ENCODE measurements around the gene AP2A2. TPM values are rescaled to one million over a fixed set of nuclear protein-coding genes. Genes with fewer than 3 reads are reported as not detected.

The AP2A2 gene
- total RNA-seq, 2 donors from 2014 or later = 49.5 to 57.0 TPM

GRCh38 chr11:890794-891540 is 34.7 kb upstream of the AP2A2 start:
- H3K36me3 Mint-ChIP-seq (ENCODE audit: insufficient read depth in 2 of 2) = peaks cover 0 to 4% of the 10 kb centered on the region in 2 donors
- no peaks in the 10 kb centered on the region for H3K9me3 Mint-ChIP-seq
- no peak overlapping the region for H3K27ac Mint-ChIP-seq
- no peaks in the 10 kb centered on the region for H3K27me3 Mint-ChIP-seq (ENCODE audit: low read depth)
- no peak overlapping the region for H3K4me3 Mint-ChIP-seq
- ATAC-seq (replicated peaks in 1 of 2) (no peak), DNase-seq (no peak)
- H3K4me1 Mint-ChIP-seq (ENCODE audit: low read depth) = no peaks in the 10 kb centered on the region

- ATAC-seq (replicated peaks in 1 of 2) = no peak
- DNase-seq = no peak
- H3K4me1 Mint-ChIP-seq (ENCODE audit: low read depth) = no peaks in the 10 kb centered on the region
- H3K27ac Mint-ChIP-seq = no peak overlapping the region
- H3K4me3 Mint-ChIP-seq = no peak overlapping the region
- no peaks in the 10 kb centered on the region for H3K9me3 Mint-ChIP-seq
- H3K27me3 Mint-ChIP-seq (ENCODE audit: low read depth) = no peaks in the 10 kb centered on the region
- H3K36me3 Mint-ChIP-seq (ENCODE audit: insufficient read depth in 2 of 2) = peaks cover 0 to 1% of the 10 kb centered on the region in 2 donors
Observed at GRCh38 chr11:893008-893654, 32.5 kb upstream of the AP2A2 start.

GRCh38 chr11:894575-895201 is 31.0 kb upstream of the AP2A2 start:
- DNase-seq (no peak), ATAC-seq (replicated peaks in 1 of 2) (no peak)
- no peaks in the 10 kb centered on the region for H3K9me3 Mint-ChIP-seq
- no peaks in the 10 kb centered on the region for H3K27me3 Mint-ChIP-seq (ENCODE audit: low read depth)
- H3K36me3 Mint-ChIP-seq (ENCODE audit: insufficient read depth in 2 of 2) = no peaks in the 10 kb centered on the region
- H3K4me1 Mint-ChIP-seq (ENCODE audit: low read depth) = no peaks in the 10 kb centered on the region
- no peak overlapping the region for H3K4me3 Mint-ChIP-seq
- H3K27ac Mint-ChIP-seq = no peak overlapping the region

GRCh38 chr11:895331-896110 is 30.1 kb upstream of the AP2A2 start:
- DNase-seq = no peak
- H3K27ac Mint-ChIP-seq = no peak overlapping the region

GRCh38 chr11:897253-898142 is 28.2 kb upstream of the AP2A2 start:
- Mint-ChIP-seq H3K9me3 (no peaks in the 10 kb centered on the region), H3K4me3 (no peak overlapping the region), H3K27ac (no peak overlapping the region), H3K27me3 (ENCODE audit: low read depth) (no peaks in the 10 kb centered on the region), H3K36me3 (ENCODE audit: insufficient read depth in 2 of 2) (peaks cover 4 to 7% of the 10 kb centered on the region in 2 donors), H3K4me1 (ENCODE audit: low read depth) (no peaks in the 10 kb centered on the region)
- DNase-seq = no peak
- ATAC-seq (replicated peaks in 1 of 2) = no peak

More at GRCh38 chr11:895331-896110, 30.1 kb upstream of the AP2A2 start:
- Mint-ChIP-seq H3K9me3 (no peaks in the 10 kb centered on the region), H3K27me3 (ENCODE audit: low read depth) (no peaks in the 10 kb centered on the region), H3K36me3 (ENCODE audit: insufficient read depth in 2 of 2) (no peaks in the 10 kb centered on the region), H3K4me3 (no peak overlapping the region), H3K4me1 (ENCODE audit: low read depth) (no peaks in the 10 kb centered on the region)
- no peak for ATAC-seq (replicated peaks in 1 of 2)

- ATAC-seq (replicated peaks in 1 of 2) (no peak), DNase-seq (no peak)
- Mint-ChIP-seq H3K27me3 (ENCODE audit: low read depth) (no peaks in the 10 kb centered on the region), H3K9me3 (no peaks in the 10 kb centered on the region), H3K36me3 (ENCODE audit: insufficient read depth in 2 of 2) (peaks cover 4 to 7% of the 10 kb centered on the region in 2 donors), H3K4me3 (no peak overlapping the region), H3K27ac (no peak overlapping the region), H3K4me1 (ENCODE audit: low read depth) (no peaks in the 10 kb centered on the region)
Observed at GRCh38 chr11:898143-898511, 27.5 kb upstream of the AP2A2 start.

- H3K36me3 Mint-ChIP-seq (ENCODE audit: insufficient read depth in 2 of 2) = peaks cover 4 to 7% of the 10 kb centered on the region in 2 donors
- no peaks in the 10 kb centered on the region for H3K9me3 Mint-ChIP-seq
- H3K27me3 Mint-ChIP-seq (ENCODE audit: low read depth) = no peaks in the 10 kb centered on the region
- no peak overlapping the region for H3K27ac Mint-ChIP-seq
- no peak overlapping the region for H3K4me3 Mint-ChIP-seq
- no peak for DNase-seq
- H3K4me1 Mint-ChIP-seq (ENCODE audit: low read depth) = no peaks in the 10 kb centered on the region
- no peak for ATAC-seq (replicated peaks in 1 of 2)
Observed at GRCh38 chr11:898540-899190, 27.0 kb upstream of the AP2A2 start.

- no peak for DNase-seq
Observed at GRCh38 chr11:899724-900123, 25.9 kb upstream of the AP2A2 start.

GRCh38 chr11:900545-900944 is 25.1 kb upstream of the AP2A2 start:
- DNase-seq = no peak
- no peak overlapping the region for H3K4me3 Mint-ChIP-seq
- no peak overlapping the region for H3K27ac Mint-ChIP-seq
- no peaks in the 10 kb centered on the region for H3K4me1 Mint-ChIP-seq (ENCODE audit: low read depth)
- H3K36me3 Mint-ChIP-seq (ENCODE audit: insufficient read depth in 2 of 2) = peaks cover 6 to 7% of the 10 kb centered on the region in 2 donors
- no peaks in the 10 kb centered on the region for H3K9me3 Mint-ChIP-seq
- no peak for ATAC-seq (replicated peaks in 1 of 2)
- no peaks in the 10 kb centered on the region for H3K27me3 Mint-ChIP-seq (ENCODE audit: low read depth)

More at GRCh38 chr11:899724-900123, 25.9 kb upstream of the AP2A2 start:
- no peaks in the 10 kb centered on the region for H3K4me1 Mint-ChIP-seq (ENCODE audit: low read depth)
- no peak for ATAC-seq (replicated peaks in 1 of 2)
- H3K27me3 Mint-ChIP-seq (ENCODE audit: low read depth) = no peaks in the 10 kb centered on the region
- no peak overlapping the region for H3K4me3 Mint-ChIP-seq
- no peaks in the 10 kb centered on the region for H3K9me3 Mint-ChIP-seq
- peaks cover 6 to 7% of the 10 kb centered on the region in 2 donors for H3K36me3 Mint-ChIP-seq (ENCODE audit: insufficient read depth in 2 of 2)
- H3K27ac Mint-ChIP-seq = no peak overlapping the region

- Mint-ChIP-seq H3K4me3 (no peak overlapping the region), H3K9me3 (no peaks in the 10 kb centered on the region), H3K27me3 (ENCODE audit: low read depth) (no peaks in the 10 kb centered on the region), H3K4me1 (ENCODE audit: low read depth) (no peaks in the 10 kb centered on the region), H3K27ac (no peak overlapping the region), H3K36me3 (ENCODE audit: insufficient read depth in 2 of 2) (peaks cover 6 to 11% of the 10 kb centered on the region in 2 donors)
- no peak for ATAC-seq (replicated peaks in 1 of 2)
- no peak for DNase-seq
Observed at GRCh38 chr11:901452-902061, 24.1 kb upstream of the AP2A2 start.

- DNase-seq (no peak), ATAC-seq (replicated peaks in 1 of 2) (no peak)
- Mint-ChIP-seq H3K4me1 (ENCODE audit: low read depth) (peaks cover 7% of the 10 kb centered on the region), H3K27ac (no peak overlapping the region), H3K36me3 (ENCODE audit: insufficient read depth in 2 of 2) (peaks cover 6 to 11% of the 10 kb centered on the region in 2 donors), H3K27me3 (ENCODE audit: low read depth) (no peaks in the 10 kb centered on the region), H3K4me3 (no peak overlapping the region), H3K9me3 (no peaks in the 10 kb centered on the region)
Observed at GRCh38 chr11:904380-904779, 21.3 kb upstream of the AP2A2 start.

Measured in activated T-cell treated with anti-CD3 and anti-CD28 coated beads, Interleukin-2, amount 50 U/mL, for 72 hours (primary cell).